GOT3 (cell line): Measurements from ENCODE around the gene RAB36.

Experiments
- DNase-seq: peaks from one replicate; lab custom pipeline; 2025; ENCODE audit warnings: mixed read lengths; lab: John Stamatoyannopoulos, UW

The RAB36 gene

DNA sequence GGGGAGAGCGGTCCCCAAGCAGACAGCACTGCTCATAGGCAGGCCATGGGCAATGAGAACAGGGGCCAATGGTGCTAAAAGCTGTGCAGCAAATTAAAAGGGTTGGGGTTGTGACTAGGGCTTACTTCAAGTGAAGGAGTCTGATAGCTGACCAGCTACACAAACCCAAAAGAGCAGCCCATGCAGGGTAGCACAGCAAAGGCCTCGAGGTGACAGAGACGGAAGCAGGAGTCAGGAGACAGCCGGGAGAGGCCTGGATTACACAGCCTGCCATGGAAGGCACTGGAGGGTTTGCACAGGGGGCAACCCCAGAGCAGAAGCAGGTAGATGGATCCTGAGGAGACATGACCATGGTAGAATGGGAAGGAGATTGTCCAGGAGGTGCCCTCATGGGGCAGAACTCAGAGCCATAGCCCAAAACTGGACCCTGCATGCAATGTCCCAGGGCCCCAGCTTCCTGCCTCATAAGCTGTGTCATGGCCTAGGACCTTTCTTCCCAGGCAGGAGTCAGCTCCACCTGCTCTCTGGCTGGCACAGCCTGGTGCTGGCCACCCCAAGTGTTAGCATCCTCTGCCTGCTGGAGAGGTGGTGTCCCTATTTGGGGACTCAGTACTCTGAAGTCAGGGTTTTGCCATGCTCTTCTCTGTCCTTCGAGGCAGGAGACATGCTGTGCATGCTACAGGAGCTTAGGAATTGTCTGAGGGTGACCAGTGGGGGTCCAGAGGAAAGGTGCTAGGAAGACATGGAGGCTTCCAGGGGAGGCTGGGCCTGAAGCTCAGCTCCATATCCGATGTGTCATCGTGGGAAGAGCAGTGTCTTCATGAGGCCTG lies 36.8 kb upstream of the RAB36 start:
- no peak for DNase-seq

DNA sequence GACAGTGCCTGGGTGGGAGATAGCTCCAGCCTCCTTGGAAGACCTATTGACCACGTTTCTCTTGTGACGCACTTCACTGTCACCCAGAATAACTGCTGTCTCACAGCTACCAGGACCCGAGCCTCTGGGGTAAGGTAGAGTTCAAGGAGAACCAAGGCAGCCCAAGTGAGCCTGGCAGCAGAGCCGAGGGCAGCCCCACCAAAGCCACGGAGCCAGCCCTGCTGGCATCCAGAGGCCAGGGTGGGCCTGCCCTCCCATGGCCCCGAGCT lies 36.3 kb upstream of the RAB36 start:
- DNase-seq = no peak

DNA sequence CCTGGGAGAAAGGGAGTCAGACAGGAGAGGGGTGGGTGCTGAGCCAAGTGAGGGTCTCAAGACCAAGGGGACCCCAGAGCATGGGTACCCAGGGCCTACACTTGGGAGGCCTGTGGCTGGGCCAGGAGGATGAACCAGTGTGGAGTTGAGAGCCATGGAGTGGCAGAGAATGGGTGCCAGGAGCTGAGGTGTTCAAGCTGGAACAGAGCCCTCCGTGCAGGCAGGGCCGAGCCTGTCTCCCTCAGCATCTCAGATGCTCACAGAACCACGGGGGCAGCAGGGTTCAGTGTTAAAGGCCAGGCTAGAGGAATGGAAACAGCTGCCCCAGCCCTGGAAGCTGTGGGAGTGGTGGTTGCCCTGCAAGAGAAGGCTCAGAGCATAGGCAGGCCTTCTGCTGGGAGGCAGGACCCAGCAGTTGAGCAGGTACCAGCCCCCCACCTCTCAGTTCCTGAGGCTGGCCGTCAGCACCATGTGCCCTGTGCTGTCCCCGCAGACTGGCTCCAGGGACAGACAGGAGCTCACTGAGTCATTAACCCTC lies 35.8 kb upstream of the RAB36 start:
- no peak for DNase-seq

DNA sequence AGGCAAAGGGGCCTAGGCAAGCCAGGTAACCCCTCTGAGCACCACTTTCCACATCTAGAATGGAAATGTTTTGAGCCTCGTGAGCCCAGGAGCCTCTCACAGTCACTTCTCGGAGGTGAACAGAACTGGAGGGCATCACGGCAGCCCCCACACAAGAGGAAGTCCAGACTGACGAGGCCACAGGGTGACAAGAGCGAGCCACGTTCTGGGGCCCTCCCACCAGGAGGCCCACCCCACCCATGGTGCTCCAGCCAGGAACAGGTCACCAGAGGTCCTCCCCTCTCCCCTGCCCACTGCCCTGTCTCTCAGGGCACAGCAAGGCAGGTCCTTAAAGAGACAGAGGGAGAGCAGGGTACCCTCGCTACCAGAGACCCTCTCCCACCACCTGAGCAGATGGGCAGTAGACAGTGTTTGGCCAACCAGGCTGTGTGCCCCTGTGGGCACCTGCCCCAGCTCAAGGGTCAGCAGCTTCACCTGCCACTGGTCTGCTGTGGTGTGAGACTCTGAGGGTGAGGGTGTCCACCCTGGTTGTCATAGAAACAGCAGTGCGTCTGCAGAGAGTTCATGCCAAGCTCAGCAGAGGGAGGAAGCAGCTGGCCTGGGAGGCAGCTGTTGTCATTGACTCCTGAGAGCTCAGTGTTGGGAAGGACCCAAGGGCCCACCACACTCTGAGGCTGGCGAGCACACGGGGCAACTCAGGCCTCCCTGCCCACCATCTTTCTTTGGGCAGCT lies 34.9 kb upstream of the RAB36 start:
- no peak for DNase-seq

DNA sequence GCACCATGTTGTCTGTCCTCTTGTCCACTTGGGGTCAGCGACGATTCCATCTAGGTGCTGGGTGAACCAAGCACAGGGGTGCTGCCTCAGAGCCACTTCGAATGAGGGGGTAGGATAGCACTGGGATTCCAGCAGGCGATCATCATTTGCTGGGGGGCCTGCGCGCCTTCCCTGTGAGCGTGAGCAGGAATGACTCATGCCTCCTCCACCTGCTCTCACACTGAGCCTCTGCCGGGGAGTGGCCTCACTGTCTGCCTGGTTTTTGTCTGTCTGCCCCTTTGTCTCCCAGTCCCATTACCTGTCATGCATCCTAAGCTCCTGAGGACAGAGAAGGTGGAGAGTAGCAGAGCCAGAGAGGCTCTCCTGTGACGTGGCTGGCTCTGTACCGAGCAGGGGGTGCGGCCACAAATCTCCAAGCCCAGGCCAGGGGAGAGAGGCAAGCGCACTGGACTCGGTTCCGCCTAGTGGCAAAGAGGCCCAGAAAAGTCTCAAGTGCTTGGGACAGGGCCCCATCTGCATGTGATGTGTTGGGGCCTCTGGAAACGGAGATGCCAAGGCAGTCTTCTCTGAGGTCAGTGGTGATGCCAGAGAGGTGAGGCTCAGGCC lies 34.3 kb upstream of the RAB36 start:
- no peak for DNase-seq

DNA sequence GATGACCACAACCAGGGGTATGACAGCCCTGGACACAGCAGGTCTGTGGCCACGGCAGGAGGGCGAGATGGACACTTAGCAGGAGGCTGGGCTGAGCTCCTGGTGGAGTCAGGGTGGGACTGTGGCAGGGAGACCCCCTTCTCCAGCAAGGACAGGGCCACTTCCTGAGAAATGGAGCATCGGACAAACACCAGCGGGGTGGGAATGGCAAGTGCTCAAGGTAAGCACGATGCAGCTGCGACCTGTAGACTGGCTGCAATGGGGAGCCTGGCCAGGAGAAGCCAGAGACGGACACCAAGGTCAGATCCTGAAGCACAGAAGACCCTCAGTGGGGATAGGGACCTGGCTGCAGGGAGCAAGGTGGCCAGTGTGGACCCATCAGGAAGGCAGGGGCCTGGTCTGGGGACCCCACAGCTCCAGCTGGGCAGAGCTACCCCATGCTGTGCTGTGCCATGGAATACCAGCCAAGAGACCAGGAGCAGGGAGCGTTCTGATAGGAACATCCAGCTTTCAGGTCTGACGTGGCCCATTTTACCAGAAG lies 32.7 kb upstream of the RAB36 start:
- DNase-seq = no peak

DNA sequence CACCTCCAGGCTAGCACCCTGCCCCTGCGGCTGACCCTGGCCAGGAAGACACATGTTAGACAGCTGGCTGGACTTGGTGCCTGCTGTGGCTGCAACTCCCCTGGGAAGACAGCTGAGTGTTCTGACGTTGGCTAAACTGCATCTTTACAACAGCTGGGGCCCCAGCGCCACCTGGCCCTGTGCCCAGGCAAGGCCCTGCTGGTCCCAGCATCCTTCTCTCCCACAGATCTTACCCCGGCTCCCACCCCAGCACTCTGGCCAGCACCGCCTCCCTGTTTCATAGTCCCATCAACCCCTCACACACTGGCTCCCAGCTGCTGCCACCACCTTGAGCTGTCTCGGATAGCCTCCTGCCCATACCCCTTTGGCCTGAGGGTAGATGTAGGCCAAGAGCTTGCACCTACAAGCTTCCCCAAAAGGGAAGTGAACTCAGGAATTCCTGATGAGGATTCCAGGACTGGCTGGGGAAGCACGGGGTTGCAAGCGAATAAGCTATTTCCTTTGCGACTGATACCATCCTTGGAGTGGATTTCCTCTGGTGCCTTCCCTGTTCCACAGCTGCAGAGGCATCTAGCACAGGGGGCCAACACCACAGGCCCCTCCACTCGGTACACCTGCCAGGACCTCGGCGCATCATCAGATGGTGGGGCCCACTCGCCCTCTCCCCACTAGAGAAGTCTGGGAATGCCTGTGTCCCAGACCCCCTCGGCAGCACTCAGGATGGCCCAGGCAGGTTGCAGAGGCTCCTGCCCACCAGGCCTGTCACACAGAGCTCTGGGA lies 32.0 kb upstream of the RAB36 start:
- DNase-seq = no peak

DNA sequence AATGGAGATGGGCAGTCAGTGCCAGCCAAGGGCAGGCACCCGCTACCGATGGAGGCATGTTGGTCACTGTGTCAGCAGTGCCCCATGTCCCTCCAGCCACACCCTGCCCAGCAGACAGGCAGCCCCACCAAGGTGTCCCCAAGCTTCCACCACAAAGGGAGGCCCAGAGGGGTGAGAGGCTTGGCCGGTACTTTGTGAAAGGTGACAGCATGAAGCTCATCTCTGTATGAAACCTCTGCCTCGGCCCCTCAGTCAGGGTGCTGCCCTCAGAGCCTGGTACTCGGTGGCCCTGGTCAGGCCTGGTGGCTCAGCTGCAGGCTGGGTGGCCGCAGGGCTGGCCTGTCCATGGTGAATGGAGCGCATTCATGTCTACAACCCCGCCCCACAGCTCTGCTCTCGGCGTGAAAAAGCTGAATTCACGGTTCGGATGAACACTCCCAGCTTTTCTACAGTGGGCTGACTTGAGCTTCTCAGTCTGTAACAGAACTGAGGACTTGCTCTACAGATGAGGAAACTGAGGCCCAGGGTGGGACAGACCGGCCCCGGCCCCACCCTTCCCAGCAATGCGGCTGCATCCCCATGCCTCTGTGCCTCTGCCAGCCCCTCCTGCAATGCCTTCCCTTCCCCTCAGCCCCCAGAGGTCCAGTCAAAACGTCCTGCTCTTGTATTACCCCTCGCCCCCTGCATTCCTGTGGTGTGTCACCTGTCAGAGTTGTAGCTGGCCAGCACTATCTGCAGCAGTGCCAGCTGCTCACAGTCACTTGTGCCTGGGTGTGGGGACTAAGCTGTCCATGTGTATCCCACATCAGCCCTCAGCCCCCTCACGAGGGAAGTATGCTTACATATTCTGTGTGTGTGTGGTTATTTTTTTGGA lies 31.2 kb upstream of the RAB36 start:
- DNase-seq = no peak

DNA sequence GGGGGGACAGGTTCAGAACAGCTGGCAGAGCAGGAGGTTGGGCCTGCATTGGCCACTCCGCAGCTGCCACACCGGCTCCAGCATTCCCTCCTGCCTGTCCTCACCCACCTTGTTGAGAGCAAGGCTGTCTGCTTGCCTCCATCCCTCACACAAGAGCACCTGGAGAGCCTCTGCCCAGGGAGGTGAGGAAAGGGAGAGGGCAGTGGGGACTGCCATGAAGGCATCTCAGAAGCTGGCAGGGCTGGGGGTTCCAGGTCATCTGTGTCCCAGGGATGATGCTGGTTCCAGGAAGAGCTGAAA lies 30.6 kb upstream of the RAB36 start:
- no peak for DNase-seq

DNA sequence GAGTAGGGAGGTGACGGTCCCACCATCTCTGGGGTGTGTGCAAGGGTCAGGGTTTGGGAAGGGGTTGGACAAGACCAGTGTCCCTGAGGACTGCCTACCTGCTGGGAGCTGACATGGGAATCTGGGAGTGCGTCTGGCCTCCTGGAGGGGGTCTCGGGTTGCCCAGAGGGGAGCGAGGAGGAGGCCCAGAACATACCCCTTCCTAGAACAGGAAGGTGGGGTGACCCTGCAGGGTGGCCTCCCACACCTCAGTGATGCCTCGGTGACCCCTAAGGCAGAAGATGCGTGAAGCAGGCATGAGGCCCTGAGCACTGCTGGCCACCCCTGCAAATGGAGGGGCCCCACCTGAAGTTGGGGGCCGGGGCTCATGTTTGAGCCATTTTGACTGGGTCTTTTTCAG lies 29.9 kb upstream of the RAB36 start:
- DNase-seq = no peak

DNA sequence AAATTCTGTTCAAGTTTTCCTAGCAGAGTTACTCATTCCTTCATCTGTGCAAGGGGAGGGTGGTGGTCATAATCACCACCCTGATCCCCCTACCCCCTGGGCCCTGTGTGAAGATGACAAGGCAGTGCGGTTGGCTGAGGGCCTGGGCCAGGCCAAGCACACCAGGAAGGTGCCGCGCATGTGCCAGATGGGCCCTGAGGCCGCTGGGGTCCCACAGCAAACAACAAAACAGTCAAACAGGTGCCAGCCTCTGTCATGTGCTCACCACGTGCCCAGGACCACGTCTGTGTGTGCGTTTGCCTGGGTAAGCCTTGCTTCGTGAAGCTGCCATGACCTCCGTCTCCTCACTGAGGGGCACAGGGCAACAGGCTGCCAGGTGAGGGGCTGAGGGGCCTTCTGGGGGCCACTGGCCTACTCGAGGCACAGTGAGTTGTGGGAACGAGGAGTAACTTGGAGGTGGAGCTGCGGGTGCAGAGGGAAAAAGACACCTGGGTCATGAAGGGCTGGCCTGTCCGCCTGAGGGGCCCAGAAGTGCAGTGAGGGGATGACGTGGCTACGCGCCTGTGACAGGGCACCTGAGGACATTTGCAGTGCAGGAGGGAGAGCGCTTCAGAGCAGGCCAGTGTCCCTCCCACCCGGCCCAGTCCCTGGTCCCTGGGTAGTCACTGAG lies 29.3 kb upstream of the RAB36 start:
- DNase-seq = no peak

DNA sequence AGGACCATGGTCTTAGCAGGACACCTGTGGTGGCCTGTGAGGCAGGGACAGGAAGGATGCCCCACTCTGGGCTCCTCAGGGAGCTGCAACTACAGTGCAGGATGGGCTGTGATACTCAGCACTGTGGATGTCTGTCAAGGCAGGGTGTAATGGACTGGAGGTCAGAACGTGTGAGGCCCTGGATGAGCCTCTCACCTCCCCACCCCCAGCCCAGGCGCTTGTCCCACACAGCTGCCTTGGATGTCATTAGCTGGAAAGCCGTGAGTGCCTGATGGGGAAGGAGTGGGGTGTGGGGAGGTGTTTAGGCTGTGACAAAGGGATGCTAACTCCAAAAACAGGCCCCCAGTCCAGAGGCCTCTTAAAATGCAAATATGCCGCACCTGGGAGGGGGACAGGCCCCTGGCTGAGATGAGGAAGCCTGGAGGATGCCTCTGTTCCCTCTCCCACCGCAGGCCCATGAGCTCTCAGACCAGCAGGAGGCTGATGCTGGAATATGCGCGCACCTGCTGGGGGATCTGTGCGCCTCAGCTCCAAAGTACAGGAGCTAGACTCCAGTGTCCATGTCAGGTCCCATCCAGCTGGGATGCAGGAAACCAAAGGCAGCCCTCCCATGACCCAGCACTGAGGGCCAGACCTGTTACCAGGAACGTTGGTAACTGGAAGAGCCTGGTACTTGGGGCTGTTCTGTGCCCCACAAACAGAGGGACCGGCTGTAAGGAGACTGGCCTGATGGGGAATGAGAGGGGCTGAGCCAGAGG lies 28.6 kb upstream of the RAB36 start:
- no peak for DNase-seq

DNA sequence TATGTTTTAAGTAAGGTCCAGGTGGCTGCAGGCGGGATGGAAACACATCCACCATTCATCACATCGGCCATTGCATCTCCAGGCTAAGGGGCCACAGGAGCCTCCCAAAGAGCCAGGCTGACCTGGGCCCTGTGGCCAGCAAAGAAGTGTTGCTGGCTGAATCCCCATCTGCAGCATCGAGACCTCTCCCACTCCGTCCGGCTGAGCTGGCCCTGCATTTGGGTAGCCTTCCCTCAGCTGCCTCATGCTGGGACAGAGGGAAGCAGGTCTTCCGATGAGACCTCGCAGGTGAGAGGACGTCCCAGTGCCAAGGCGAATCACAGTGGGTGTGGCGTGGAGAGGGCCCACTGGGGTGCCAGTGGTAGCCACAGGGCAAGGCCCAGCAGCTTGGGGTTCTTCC lies 28.0 kb upstream of the RAB36 start:
- no peak for DNase-seq

DNA sequence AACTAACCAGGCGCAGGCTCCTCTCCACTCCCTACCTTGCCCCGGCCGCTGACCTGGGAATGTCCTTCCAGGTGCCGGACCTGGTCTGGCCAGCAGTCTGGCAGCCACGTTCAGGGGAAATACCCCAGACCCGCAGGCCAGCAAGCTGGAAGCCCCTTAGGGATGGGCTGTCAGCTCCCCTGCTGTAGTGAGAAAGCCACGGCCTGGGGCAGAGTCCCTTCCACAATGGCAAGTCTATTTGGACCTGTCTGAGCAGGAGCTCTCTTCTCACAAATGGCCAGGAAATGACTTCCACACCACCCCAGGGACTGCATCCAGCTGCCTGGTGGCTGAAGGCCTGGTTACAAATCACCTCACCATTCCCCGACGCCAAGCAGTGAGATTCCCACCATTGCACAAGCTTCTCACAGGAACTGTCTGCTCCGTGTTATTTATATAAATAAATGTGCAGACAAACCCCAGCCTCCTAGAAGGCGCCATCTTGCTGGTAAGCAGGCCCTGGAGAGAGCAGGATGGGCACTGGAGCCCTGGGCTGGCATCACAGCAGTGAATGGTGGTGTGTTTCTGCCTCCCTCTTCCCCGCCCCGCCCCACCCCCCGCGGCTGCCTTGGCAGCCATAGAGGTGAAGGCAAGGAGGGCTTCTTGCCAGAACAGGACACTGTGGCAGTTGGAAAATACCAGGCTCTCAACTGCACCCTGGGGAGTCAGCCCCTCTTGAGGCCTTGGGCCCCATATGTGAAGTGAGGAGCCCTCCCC lies 27.2 kb upstream of the RAB36 start:
- no peak for DNase-seq

DNA sequence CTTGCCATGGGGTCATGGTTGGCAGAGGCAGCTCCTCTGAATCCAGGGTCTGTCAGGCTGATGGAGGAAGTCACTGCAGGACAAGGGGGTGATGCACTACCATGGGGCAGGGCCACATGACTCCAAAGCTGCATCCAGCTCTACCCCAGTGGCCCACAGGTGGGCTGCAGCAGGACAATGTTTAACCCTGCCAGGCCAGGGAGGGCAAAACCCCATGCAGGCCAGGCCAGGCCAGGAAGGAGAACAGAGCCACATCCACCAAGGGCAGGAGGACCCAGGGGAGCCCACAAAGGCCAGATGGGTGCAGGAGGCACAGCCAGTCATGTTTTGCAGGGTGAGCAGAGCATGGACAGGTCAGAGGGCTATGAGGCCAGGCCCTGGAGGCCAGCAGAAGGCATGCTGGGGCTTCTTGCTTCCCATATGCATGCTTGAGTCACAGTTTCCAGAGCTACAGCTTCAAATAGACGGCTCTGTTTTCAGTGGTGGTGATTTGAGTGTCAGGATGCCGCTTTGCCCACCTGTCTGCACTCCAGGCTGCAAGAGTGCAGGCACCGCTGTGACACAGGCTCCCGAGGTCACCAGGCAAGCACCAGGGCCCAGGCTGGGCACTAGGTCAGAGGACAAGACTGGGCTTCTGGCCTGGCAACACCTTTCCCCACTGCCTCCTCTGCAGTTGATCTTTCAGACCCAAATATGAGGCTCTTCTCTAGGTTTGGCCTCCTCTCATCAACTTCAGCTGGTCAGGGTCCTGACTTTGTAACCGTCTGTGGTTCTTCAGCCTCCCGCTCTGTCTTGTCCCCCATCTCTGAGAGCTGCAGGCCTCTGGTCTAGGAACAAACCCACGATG lies 26.4 kb upstream of the RAB36 start:
- DNase-seq = no peak

DNA sequence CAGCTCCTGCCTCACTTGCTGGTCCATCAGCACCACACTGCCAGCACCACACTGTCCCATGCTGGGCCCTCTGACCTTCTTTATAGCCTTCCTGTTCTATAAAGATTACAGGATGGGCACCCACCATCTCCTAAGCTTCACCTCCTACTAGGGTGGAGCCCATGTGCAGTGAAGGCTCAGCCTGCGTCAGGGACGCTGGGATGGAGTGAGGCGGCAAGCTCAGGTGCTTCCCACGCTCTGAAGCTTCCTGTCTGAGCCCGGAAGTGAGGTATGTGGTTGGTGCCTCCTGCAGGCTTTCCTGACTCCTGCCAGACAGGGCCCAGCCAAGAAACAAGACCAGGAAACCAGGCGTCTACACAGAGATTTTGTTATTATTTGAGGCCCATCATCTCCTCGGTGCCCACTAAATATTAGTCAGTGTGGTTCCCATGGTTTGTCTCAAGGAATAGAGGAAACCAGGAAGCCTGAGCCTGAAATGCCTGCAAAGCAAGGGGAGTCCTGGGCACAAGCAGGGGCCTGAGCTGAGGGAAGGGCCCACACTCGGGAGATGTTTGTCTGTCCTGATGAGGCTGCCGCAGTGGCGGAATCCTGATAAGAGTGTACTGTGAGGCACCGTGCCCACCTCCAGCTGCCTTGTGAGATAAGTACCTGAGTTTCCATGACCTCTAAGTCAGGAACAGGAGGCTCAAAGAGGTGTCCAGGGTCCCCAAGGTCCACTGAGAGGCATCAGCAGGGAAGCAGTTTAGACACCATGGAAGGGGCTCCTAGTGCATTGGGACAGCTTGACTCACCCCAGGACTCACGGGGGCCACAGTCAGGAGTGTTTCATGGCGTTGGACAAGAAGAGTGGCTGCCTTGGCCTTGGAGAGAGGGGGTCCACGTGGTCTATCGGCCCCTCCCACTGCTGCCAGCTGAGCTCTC lies 25.5 kb upstream of the RAB36 start:
- no peak for DNase-seq

DNA sequence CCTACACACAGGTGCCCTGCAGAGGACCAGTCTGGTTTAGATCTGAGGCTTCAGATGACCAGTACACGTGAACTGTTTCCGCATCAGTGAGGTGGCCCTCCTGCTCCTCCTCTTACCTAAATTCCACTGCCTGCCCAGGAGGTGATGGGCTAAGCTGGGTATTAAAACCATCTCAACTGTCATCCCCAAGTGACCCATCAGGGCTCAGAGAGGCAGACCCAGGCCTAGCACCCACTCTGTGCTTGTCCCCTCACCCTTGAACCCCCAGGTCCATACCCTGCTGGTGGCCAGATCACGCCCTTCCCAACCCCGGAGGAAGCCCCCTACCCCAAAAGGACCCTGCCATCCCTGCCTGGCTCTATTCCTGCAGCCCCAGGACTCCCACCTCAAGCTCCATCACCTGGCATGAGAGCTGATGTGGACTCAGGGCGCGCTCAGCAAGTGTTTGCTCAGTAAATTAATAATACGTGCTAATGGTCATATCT lies 24.8 kb upstream of the RAB36 start:
- no peak for DNase-seq
